Neural cell (in vitro differentiated cells): ENCODE measurements around the gene GATA1. TPM values are rescaled to one million over a fixed set of nuclear protein-coding genes. Genes with fewer than 3 reads are reported as not detected.

ENCODE experiments used
- H2AFZ ChIP-seq: fragments of 200-600, 300-800 bp; sonication (generic), shearing (Covaris generic); 2 replicates; pipeline ENCODE4 v1.6.0; 2014; ENCODE audit warnings: low read depth, mild to moderate bottlenecking, antibody characterized with exemption, low read length, moderate library complexity
- H3F3A ChIP-seq: fragments of 200-600 bp; shearing (Covaris generic); 2 replicates; pipeline ENCODE4 v1.6.1; 2016; ENCODE audit warnings: mild to moderate bottlenecking, moderate library complexity, mixed read lengths, antibody characterized with exemption, low read length; ENCODE audit not compliant: insufficient read depth, poor library complexity, severe bottlenecking
- H3K27ac ChIP-seq: fragments of 200-600, 300-800 bp; sonication (generic), shearing (Covaris generic); 2 replicates; pipeline ENCODE4 v1.5.1; 2014; ENCODE audit warnings: mild to moderate bottlenecking, low read length, moderate library complexity
- H3K27me3 ChIP-seq: fragments of 300-800, 200-600 bp; sonication (generic), shearing (Covaris generic); 2 replicates; pipeline ENCODE4 v1.6.0; 2014; ENCODE audit warnings: mild to moderate bottlenecking, low read depth, low read length, moderate library complexity; ENCODE audit not compliant: insufficient read depth
- H3K36me3 ChIP-seq: fragments of 300-800, 200-600 bp; sonication (generic), shearing (Covaris generic); 2 replicates; pipeline ENCODE4 v1.5.1; 2014; ENCODE audit warnings: mild to moderate bottlenecking, antibody characterized with exemption, low read length, moderate library complexity; ENCODE audit not compliant: insufficient read depth
- H3K4me2 ChIP-seq: fragments of 300-800, 200-600 bp; sonication (generic), shearing (Covaris generic); 2 replicates; pipeline ENCODE4 v1.6.0; 2014; ENCODE audit warnings: mild to moderate bottlenecking, low read length
- H3K4me3 ChIP-seq: fragments of 300-800, 200-600 bp; sonication (generic), shearing (Covaris generic); 2 replicates; pipeline ENCODE4 v1.5.1; 2014; ENCODE audit warnings: mild to moderate bottlenecking, low read length, moderate library complexity
- H3K79me2 ChIP-seq: fragments of 200-600 bp; shearing (Covaris generic); replicated peaks from 2 replicates; pipeline ENCODE4 v1.6.0; 2014; ENCODE audit warnings: mild to moderate bottlenecking, low read length, moderate library complexity; ENCODE audit not compliant: insufficient read depth
- H3K9ac ChIP-seq: fragments of 300-800, 200-600 bp; sonication (generic), shearing (Covaris generic); 2 replicates; pipeline ENCODE4 v1.6.1; 2016; ENCODE audit warnings: mild to moderate bottlenecking, low read length, mixed read lengths
- H3K9me2 ChIP-seq: fragments of 200-600 bp; shearing (Covaris generic); 2 replicates; pipeline ENCODE4 v1.6.1; 2016; ENCODE audit warnings: mild to moderate bottlenecking, low read length, mixed read lengths; ENCODE audit not compliant: insufficient read depth
- H3K9me3 ChIP-seq: fragments of 200-600, 300-800 bp; sonication (generic), shearing (Covaris generic); 2 replicates; pipeline ENCODE4 v1.6.1; 2016; ENCODE audit warnings: mild to moderate bottlenecking, mixed run types, low read length, moderate library complexity, mixed read lengths
- H4K20me1 ChIP-seq: fragments of 200-600 bp; shearing (Covaris generic); 2 replicates; pipeline ENCODE4 v1.6.1; 2016; ENCODE audit warnings: mild to moderate bottlenecking, mixed run types; ENCODE audit not compliant: insufficient read depth
- EP300 ChIP-seq: fragments of 450-650 bp; conservative IDR thresholded peaks from 2 replicates; pipeline ENCODE4 v1.6.1; 2014; ENCODE audit warnings: antibody characterized with exemption, mild to moderate bottlenecking, moderate library complexity; ENCODE audit not compliant: poor library complexity, severe bottlenecking
- EZH2 ChIP-seq: fragments of 200-600, 300-800 bp; shearing (Covaris generic), sonication (generic); IDR thresholded peaks from 2 replicates; pipeline ENCODE4 v1.6.1; 2014; ENCODE audit warnings: antibody characterized with exemption, low read length, borderline replicate concordance, mild to moderate bottlenecking; ENCODE audit not compliant: insufficient read depth, poor library complexity, severe bottlenecking
- MXI1 ChIP-seq: fragments of 450-650 bp; conservative IDR thresholded peaks from 2 replicates; pipeline ENCODE4 v1.6.1; 2014; ENCODE audit warnings: antibody characterized with exemption, mild to moderate bottlenecking; ENCODE audit not compliant: poor library complexity, severe bottlenecking
- POLR2AphosphoS5 ChIP-seq: IDR thresholded peaks from 2 replicates; pipeline ENCODE4 v1.6.1; 2012
- RAD21 ChIP-seq: fragments of 450-650 bp; conservative IDR thresholded peaks from 2 replicates; pipeline ENCODE4 v1.6.1; 2014; ENCODE audit warnings: antibody characterized with exemption, mild to moderate bottlenecking, moderate library complexity
- SMC3 ChIP-seq: fragments of 450-650 bp; conservative IDR thresholded peaks from 2 replicates; pipeline ENCODE4 v1.6.1; 2014; ENCODE audit warnings: antibody characterized with exemption, mild to moderate bottlenecking, moderate library complexity; ENCODE audit not compliant: poor library complexity
- TAF1 ChIP-seq: IDR thresholded peaks from 2 replicates; pipeline ENCODE4 v1.6.1; 2012; ENCODE audit warnings: low read depth
- polyA plus RNA-seq: library from polyadenylated mRNA; depleted of rRNA; stranded (reverse); fragments of >200 nt; gene quantifications from 2 replicates; pipeline ENCODE4 v1.2.3, GENCODE V29; 2014
- TF ChIP-seq, protein P1 (sequence below): fragments of 450-650 bp; IDR thresholded peaks from 2 replicates; pipeline ENCODE4 v1.5.1; 2014; ENCODE audit warnings: antibody characterized with exemption, mild to moderate bottlenecking, moderate library complexity; ENCODE audit not compliant: poor library complexity, severe bottlenecking
- TF ChIP-seq, protein P2 (sequence below): IDR thresholded peaks from 2 replicates; pipeline ENCODE4 v1.6.1; 2012; ENCODE audit warnings: borderline replicate concordance

Gene GATA1
- polyA plus RNA-seq, 1 donor from 2014 or later = not detected

DNA sequence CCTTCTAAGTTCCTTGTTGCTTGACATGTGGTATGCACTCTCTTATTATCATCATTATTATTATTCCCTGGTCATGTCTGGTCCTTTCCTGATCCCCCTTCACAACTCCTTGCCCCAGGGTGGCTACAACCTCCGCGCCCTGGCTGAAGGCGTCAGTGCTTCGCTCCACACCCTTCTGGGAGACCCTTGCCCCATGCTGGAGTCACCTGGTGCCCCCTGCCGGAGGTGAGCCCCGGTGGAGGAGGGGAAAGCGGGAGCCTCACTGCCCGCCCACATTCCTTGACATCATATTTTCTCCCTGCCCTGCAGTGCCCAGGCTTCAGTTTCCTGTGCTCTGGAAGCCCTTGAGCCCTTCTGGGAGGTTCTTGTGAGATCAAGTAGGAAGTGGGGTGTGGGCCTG is 28.9 kb downstream of the GATA1 start:
- Histone ChIP-seq H2AFZ (no peak overlapping the region), H3K27ac (no peak overlapping the region), H3K36me3 (no peaks in the 10 kb centered on the region), H3K9me2 (no peaks in the 10 kb centered on the region), H4K20me1 (no peaks in the 10 kb centered on the region), H3K9ac (no peak overlapping the region), H3K4me3 (no peak overlapping the region), H3K79me2 (no peaks in the 10 kb centered on the region), H3K4me2 (no peak overlapping the region), H3K9me3 (no peaks in the 10 kb centered on the region), H3K27me3 (no peaks in the 10 kb centered on the region), H3F3A (no peaks in the 10 kb centered on the region)
- no peak for TF ChIP-seq POLR2AphosphoS5
- no peak for TF ChIP-seq TAF1
- TF ChIP-seq MXI1 = no peak
- TF ChIP-seq SMC3 = no peak
- TF ChIP-seq EP300 = no peak
- no peak for TF ChIP-seq EZH2
- TF ChIP-seq, protein P1, sequence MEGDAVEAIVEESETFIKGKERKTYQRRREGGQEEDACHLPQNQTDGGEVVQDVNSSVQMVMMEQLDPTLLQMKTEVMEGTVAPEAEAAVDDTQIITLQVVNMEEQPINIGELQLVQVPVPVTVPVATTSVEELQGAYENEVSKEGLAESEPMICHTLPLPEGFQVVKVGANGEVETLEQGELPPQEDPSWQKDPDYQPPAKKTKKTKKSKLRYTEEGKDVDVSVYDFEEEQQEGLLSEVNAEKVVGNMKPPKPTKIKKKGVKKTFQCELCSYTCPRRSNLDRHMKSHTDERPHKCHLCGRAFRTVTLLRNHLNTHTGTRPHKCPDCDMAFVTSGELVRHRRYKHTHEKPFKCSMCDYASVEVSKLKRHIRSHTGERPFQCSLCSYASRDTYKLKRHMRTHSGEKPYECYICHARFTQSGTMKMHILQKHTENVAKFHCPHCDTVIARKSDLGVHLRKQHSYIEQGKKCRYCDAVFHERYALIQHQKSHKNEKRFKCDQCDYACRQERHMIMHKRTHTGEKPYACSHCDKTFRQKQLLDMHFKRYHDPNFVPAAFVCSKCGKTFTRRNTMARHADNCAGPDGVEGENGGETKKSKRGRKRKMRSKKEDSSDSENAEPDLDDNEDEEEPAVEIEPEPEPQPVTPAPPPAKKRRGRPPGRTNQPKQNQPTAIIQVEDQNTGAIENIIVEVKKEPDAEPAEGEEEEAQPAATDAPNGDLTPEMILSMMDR = no peak
- TF ChIP-seq RAD21 = no peak
- TF ChIP-seq, protein P2, sequence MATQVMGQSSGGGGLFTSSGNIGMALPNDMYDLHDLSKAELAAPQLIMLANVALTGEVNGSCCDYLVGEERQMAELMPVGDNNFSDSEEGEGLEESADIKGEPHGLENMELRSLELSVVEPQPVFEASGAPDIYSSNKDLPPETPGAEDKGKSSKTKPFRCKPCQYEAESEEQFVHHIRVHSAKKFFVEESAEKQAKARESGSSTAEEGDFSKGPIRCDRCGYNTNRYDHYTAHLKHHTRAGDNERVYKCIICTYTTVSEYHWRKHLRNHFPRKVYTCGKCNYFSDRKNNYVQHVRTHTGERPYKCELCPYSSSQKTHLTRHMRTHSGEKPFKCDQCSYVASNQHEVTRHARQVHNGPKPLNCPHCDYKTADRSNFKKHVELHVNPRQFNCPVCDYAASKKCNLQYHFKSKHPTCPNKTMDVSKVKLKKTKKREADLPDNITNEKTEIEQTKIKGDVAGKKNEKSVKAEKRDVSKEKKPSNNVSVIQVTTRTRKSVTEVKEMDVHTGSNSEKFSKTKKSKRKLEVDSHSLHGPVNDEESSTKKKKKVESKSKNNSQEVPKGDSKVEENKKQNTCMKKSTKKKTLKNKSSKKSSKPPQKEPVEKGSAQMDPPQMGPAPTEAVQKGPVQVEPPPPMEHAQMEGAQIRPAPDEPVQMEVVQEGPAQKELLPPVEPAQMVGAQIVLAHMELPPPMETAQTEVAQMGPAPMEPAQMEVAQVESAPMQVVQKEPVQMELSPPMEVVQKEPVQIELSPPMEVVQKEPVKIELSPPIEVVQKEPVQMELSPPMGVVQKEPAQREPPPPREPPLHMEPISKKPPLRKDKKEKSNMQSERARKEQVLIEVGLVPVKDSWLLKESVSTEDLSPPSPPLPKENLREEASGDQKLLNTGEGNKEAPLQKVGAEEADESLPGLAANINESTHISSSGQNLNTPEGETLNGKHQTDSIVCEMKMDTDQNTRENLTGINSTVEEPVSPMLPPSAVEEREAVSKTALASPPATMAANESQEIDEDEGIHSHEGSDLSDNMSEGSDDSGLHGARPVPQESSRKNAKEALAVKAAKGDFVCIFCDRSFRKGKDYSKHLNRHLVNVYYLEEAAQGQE = no peak

DNA sequence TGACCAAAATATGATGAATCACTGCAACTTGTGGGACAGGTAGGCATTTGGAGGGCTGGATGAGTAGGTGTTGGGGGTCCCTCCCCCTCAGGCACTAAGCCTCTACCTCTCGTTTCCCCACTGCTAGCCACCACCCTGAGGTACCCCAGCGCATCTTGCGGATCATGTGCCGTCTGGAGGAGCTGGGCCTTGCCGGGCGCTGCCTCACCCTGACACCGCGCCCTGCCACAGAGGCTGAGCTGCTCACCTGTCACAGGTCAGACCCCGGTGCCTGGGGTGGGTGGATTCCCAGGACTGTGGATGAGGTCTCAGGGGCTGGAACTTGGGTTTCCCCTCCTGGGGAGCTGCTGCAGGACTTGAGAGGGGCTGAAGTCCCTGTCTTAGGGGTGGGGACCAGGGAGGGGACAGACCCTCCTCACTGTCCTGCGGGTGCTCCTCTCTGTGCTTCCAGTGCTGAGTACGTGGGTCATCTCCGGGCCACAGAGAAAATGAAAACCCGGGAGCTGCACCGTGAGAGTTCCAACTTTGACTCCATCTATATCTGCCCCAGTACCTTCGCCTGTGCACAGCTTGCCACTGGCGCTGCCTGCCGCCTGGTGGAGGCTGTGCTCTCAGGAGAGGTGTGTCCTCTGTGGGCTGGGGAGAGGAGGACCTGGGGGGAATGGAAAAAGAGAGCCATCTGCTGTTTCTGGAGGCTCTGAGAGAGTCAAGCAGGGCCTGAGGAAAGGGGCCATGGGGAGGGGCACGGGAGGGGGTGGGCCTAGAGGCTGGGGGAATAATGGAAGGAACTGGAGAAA is 29.8 kb downstream of the GATA1 start:
- Histone ChIP-seq H3K9ac (no peak overlapping the region), H3K4me2 (no peak overlapping the region), H2AFZ (no peak overlapping the region), H3K4me3 (no peak overlapping the region), H3F3A (no peaks in the 10 kb centered on the region), H4K20me1 (no peaks in the 10 kb centered on the region), H3K27ac (no peak overlapping the region), H3K9me3 (no peaks in the 10 kb centered on the region), H3K36me3 (no peaks in the 10 kb centered on the region), H3K9me2 (no peaks in the 10 kb centered on the region), H3K27me3 (no peaks in the 10 kb centered on the region), H3K79me2 (no peaks in the 10 kb centered on the region)
- TF ChIP-seq POLR2AphosphoS5 = no peak
- TF ChIP-seq, protein P2 = no peak
- no peak for TF ChIP-seq TAF1
- TF ChIP-seq RAD21 = no peak
- TF ChIP-seq EZH2 = no peak
- no peak for TF ChIP-seq SMC3
- no peak for TF ChIP-seq MXI1
- TF ChIP-seq, protein P1 = no peak
- TF ChIP-seq EP300 = no peak
